LNCAP (cell line): ENCODE results near the gene IZUMO1.

Experiments used
- TF ChIP-seq, protein P1 (sequence below): fragments of 450-650 bp; IDR thresholded peaks from 2 replicates; pipeline ENCODE4 v1.5.1; 2017; ENCODE audit warnings: mild to moderate bottlenecking

The IZUMO1 gene

DNA sequence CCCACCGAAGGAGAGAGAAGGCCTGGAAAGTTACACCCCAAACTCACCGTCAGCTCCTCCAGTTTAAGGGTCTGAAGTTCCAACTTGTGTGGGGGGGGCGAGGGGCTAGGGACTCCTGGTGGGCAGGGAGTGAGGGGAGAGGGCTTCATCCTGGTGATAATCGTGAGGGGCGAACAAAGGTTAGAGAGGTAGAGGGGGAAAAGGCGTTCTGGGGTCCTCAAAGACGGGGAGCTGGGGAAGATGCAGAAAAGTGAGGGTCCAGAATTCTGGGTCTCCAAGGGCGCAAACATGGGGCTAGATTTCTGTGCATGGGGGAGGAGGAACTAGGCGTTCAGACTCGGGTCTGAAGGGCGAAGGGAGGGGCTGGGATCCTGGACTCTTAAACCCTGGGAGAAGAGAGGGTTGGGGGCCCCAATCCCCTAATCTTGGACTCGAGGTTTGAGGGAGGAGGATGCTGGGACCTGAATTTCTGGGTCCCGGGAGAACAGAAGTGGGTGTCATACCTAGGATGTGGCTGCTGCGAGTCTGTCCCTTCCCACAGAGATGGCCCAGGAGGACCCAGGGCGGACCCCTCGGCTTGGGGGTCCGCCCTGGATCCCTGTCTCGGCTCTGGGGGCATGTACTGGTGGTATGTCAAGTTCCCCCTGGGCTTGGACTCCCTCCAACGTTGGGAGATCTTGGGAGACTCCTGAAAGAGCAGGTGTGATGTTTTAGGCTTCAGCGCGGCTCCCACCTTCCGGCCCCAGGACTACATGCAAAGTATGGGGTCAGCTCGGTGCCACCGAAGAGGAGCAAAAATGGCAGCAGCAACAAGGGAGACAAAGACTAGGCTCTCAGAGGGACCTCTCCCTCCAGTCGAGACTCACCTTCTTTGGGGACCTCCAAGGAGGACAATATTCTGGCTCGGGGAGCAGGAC, 31.7 kb downstream of the IZUMO1 start:
- TF ChIP-seq, protein P1, sequence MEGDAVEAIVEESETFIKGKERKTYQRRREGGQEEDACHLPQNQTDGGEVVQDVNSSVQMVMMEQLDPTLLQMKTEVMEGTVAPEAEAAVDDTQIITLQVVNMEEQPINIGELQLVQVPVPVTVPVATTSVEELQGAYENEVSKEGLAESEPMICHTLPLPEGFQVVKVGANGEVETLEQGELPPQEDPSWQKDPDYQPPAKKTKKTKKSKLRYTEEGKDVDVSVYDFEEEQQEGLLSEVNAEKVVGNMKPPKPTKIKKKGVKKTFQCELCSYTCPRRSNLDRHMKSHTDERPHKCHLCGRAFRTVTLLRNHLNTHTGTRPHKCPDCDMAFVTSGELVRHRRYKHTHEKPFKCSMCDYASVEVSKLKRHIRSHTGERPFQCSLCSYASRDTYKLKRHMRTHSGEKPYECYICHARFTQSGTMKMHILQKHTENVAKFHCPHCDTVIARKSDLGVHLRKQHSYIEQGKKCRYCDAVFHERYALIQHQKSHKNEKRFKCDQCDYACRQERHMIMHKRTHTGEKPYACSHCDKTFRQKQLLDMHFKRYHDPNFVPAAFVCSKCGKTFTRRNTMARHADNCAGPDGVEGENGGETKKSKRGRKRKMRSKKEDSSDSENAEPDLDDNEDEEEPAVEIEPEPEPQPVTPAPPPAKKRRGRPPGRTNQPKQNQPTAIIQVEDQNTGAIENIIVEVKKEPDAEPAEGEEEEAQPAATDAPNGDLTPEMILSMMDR: no peak

DNA sequence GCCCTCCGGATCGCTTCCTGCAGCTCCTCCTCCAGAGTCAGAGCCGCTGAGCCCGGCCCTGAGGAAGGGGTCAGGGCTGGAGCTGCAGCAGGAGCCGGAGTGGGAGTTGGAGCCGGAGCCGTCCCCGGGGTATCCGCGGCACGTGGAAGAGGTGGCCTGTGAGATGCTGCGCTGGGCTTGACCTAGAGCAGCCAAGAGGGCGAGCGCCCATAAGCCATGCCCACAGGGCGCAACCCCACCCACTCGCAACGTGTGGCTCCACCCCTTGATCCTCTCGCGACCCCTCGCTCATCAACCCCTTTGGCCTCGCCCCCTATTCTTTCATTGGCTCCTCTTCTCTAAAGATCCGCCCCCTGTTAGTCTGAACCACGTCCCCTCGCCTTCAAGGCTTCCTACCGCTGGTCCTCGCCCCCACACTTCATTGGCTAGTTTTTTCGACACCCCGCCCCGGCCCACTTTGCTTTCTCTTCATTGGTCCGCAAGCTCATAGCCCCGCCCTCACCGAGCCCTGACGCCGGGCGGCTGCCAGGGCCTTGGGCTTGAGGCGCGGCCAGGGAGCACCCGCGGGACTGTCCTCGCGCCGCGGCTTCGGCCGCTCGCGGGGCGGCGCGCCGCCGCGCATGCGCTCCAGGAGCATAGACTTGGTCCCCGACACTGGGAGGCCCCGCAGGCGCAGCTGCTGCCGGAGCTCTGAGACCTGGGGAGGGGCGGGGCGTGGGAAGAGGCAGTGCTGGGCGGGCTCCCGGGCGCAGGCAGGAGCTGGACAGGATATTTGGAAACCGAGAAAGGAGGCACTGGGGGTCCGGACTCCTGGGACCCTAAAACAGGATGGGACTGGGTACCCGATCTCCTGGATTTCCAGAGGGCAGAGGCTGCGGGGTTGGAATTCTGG, 32.6 kb downstream of the IZUMO1 start:
- TF ChIP-seq, protein P1: no peak

DNA sequence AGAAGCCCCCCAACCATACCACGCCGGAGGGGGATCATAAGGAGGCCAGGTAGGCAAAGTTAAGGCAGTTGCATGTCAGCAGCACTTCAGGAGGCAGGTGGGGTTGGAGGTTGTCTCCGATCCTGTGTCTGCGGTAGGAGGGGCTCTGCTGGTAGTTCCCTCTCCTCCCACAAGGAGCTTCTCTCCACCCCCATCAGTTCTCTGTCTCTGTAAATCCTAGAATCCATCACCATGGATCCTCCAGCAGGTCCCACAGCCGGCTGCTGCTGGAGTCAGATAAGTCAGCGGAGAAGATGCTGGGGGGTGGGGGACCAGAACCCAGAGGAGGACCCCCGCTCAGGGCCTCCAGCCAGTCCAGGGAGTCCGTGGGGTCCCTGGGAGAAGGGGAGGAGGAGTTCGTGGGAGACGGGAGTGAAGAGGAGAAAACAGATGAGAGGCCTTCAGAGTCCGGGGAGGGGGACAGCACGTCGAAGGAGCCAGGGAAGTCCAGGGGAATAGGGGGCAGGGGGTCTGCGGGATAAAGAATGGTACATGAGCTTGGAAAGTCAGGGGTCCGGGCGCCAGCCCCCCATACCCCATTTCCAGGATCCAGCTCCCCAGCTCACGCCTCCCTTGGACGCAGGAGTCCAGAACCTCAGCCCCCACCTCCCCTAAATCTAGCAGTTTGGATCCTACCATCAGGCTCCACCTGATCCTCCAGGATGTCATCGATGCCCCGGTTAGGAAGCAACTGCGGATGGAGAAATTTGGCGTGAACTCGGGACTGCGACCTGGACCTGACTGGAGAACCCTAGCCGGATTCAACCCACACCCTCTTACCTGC, 33.5 kb downstream of the IZUMO1 start:
- TF ChIP-seq, protein P1: no peak

DNA sequence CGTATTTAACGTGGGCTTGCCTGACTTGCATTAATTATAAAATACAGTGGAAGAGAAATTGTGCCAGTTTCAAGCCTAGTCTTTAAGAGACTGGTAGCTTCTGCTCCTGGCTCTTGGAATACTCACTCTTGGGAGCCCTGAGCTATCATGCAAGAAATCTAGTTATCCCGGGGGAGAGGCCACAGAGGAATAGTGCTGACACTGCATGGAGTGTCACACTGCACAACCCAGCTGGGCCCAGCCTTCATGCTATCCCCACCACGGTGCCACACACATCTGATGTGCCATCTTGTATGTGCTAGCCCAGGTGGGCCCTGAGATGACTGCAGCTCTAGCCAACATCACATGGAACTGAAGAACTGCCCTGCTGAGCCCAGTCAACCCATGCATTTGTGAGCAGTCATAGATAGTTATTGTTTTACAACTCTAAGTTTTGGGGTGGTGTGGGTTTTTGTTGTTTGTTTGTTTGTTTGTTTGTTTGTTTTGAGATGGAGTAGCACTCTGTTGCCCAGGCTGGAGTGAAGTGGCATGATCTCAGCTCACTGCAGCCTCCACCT, 35.5 kb downstream of the IZUMO1 start:
- TF ChIP-seq, protein P1: no peak

DNA sequence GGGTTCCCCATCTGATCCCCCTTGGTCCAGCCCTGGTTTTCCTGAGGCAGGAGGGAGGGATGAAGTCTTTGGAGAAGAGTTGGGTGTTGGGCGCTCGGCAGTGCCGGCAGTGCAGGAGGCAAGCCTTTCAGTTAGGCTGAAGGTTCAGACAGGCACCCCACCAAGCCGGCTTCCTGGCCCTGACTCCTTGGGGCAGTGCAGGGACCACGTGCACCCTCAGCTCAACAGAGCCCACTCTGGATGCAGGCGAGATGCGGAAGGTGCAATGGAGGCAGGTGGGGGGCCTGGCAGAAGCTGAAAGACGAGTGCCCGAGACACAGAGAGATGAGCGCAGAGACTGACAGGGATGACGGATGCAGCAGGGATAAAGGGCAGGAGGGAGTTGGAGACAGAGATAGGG, 38.2 kb downstream of the IZUMO1 start:
- TF ChIP-seq, protein P1: no peak

DNA sequence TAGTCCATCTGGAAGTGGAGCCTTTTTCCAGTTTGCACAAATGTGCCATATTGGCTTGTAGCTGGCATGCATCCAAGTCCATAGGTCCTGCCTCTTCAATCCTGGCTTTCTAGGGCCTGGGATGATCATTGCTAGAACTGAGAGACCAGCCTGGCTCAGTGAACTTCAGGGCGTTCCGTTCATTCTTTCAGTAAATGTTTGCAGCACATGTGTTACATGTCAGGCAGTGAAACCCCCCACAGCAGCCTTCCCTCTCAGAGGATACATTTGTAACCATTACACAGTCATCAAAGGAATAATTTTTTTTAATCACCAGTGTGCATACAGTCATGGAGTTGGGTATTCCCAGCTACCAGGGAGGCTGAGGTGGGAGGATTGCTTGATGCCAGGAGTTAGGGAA, 41.3 kb downstream of the IZUMO1 start:
- TF ChIP-seq, protein P1: no peak

DNA sequence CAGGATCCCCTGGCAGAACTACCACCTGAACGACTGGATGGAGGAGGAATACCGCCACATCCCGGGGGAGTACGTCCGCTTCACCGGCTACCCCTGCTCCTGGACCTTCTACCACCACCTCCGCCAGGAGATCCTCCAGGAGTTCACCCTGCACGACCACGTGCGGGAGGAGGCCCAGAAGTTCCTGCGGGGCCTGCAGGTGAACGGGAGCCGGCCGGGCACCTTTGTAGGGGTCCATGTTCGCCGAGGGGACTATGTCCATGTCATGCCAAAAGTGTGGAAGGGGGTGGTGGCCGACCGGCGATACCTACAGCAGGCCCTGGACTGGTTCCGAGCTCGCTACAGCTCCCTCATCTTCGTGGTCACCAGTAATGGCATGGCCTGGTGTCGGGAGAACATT, 43.4 kb downstream of the IZUMO1 start:
- TF ChIP-seq, protein P1: no peak
